PC-9 (cell line): ENCODE measurements around the gene PRSS50. TPM values are rescaled to one million over a fixed set of nuclear protein-coding genes. Genes with fewer than 3 reads are reported as not detected.

Experiments
- Bru-seq: library from RNA; stranded (reverse); fragments of 400-500 nt; gene quantifications from one replicate; lab custom pipeline; 2021; lab: Mats Ljungman, UMichigan
- BruChase-seq, 2 experiments: library from RNA; stranded (reverse); fragments of 400-500 nt; gene quantifications; one replicate each; lab custom pipeline; 2021; lab: Mats Ljungman, UMichigan
- BruUV-seq: library from RNA; stranded (reverse); fragments of 400-500 nt; replicated peaks from 2 replicates; lab custom pipeline; 2021; lab: Mats Ljungman, UMichigan
- CTCF ChIA-PET: fragments of 300-600 bp; sonication (Branson Sonifier 250); formaldehyde crosslinking; loops from one replicate; lab custom pipeline; 2022; ENCODE audit warnings: antibody characterized with exemption; lab: Charles Lee
- POLR2A ChIA-PET: fragments of 300-600 bp; sonication (Branson Sonifier 250); formaldehyde crosslinking; loops from one replicate; lab custom pipeline; 2022; ENCODE audit warnings: antibody characterized with exemption; ENCODE audit not compliant: unreplicated experiment; lab: Charles Lee
- DNase-seq, 2 experiments: peaks; one replicate each; pipeline versions ENCODE4 v3.0.0 to v3.0.0-alpha.2; 2015 to 2022; ENCODE audit warnings: mixed read lengths in 1 of 2
- H2AFZ ChIP-seq: fragments of 200-600 bp; sonication (generic); 2 replicates; pipeline ENCODE4 v1.8.1; 2017; ENCODE audit warnings: antibody characterized with exemption
- H3F3A ChIP-seq: fragments of 200-600 bp; sonication (generic); 2 replicates; pipeline ENCODE4 v1.8.1; 2017; ENCODE audit warnings: antibody characterized with exemption, mild to moderate bottlenecking, low read depth; ENCODE audit not compliant: insufficient read depth
- H3K27ac ChIP-seq: fragments of 200-600 bp; sonication (generic); 2 replicates; pipeline ENCODE4 v1.6.1; 2016; ENCODE audit warnings: mixed run types
- H3K27me3 ChIP-seq: fragments of 200-600 bp; sonication (generic); 2 replicates; pipeline ENCODE4 v1.6.1; 2016; ENCODE audit warnings: low read depth, mixed run types; ENCODE audit not compliant: insufficient read depth
- H3K36me3 ChIP-seq: fragments of 200-600 bp; sonication (generic); 2 replicates; pipeline ENCODE4 v1.6.1; 2016; ENCODE audit warnings: low read depth, mixed run types
- H3K4me1 ChIP-seq: fragments of 200-600 bp; sonication (generic); replicated peaks from 2 replicates; pipeline ENCODE4 v1.6.1; 2016; ENCODE audit warnings: mixed run types; ENCODE audit not compliant: insufficient read depth
- H3K4me2 ChIP-seq: fragments of 200-600 bp; sonication (generic); 2 replicates; pipeline ENCODE4 v1.6.1; 2017; ENCODE audit warnings: mixed run types
- H3K4me3 ChIP-seq: fragments of 200-600 bp; sonication (generic); 2 replicates; pipeline ENCODE4 v1.6.1; 2016; ENCODE audit warnings: mixed run types
- H3K79me2 ChIP-seq: fragments of 200-600 bp; sonication (generic); 2 replicates; pipeline ENCODE4 v1.6.1; 2017; ENCODE audit warnings: low read depth, mixed run types
- H3K9me2 ChIP-seq: fragments of 200-600 bp; sonication (generic); 2 replicates; pipeline ENCODE4 v1.8.1; 2017; ENCODE audit warnings: mild to moderate bottlenecking; ENCODE audit not compliant: insufficient read depth
- H3K9me3 ChIP-seq: fragments of 200-600 bp; sonication (generic); 2 replicates; pipeline ENCODE4 v1.8.1; 2016; ENCODE audit warnings: low read depth; ENCODE audit not compliant: insufficient read depth
- H4K20me1 ChIP-seq: fragments of 200-600 bp; sonication (generic); 2 replicates; pipeline ENCODE4 v1.8.1; 2017; ENCODE audit not compliant: insufficient read depth
- CTCF ChIP-seq: fragments of 200-600 bp; sonication (generic); conservative IDR thresholded peaks from 2 replicates; pipeline ENCODE4 v1.6.1; 2017; ENCODE audit warnings: mixed run types, antibody characterized with exemption, mild to moderate bottlenecking, moderate library complexity
- EZH2 ChIP-seq: fragments of 200-600 bp; sonication (generic); IDR thresholded peaks from 2 replicates; pipeline ENCODE4 v1.8.0; 2017; ENCODE audit warnings: antibody characterized with exemption, low read depth
- intact Hi-C: fragments of 100-400 bp; cut with micrococcal nuclease; formaldehyde crosslinking; loops from one replicate; pipeline ENCODE4 v1.10.0; 2022; ENCODE audit not compliant: unreplicated experiment
- long read RNA-seq: library from polyadenylated mRNA; stranded (forward); transcript quantifications from one replicate; pipeline ENCODE4 v2.0.0, GENCODE V29; 2022
- total RNA-seq: library from RNA; stranded (reverse); gene quantifications from 2 replicates; pipeline ENCODE4 v1.2.3, GENCODE V29; 2021

Gene PRSS50, protein sequence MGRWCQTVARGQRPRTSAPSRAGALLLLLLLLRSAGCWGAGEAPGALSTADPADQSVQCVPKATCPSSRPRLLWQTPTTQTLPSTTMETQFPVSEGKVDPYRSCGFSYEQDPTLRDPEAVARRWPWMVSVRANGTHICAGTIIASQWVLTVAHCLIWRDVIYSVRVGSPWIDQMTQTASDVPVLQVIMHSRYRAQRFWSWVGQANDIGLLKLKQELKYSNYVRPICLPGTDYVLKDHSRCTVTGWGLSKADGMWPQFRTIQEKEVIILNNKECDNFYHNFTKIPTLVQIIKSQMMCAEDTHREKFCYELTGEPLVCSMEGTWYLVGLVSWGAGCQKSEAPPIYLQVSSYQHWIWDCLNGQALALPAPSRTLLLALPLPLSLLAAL
- total RNA-seq, result 0.48 and 0.50 TPM in 2 replicates
- Bru-seq, nascent RNA, result percentile 31 among the genes with signal in this experiment
- percentile 43 among the genes with signal in this experiment for BruChase-seq, experiment 1, labeled RNA remaining after a 2-hour chase
- BruChase-seq, experiment 2, labeled RNA remaining after a 6-hour chase, result percentile 32 among the genes with signal in this experiment
- long read RNA-seq, result 0 reads

GRCh38 chr3:46717447-46718231, at the start of gene PRSS50:
TSS of gene PRSS50 (minus strand) at chr3:46717869. CDS start at chr3:46717824, 45 bp downstream.
- no peak within 1 kb of the TSS for H3K27ac ChIP-seq
- no peak; the same call in 1 of the 2 replicates for TF ChIP-seq CTCF
- no peak for TF ChIP-seq EZH2
- no peak within 1 kb of the TSS for H2AFZ ChIP-seq
- no TSS peak for BruUV-seq
- no peaks in the 10 kb centered on the region for H3K4me1 ChIP-seq
- ChIA-PET POLR2A (no interaction called here), CTCF (no interaction called here)
- H3K36me3 ChIP-seq, result no peaks in the 10 kb centered on the region
- no peak within 1 kb of the TSS for H3K4me3 ChIP-seq
- intact Hi-C loops, result no loop called here
- H4K20me1 ChIP-seq, result no peaks in the 10 kb centered on the region
- no peaks in the 10 kb centered on the region for H3F3A ChIP-seq
- no peaks in the 10 kb centered on the region for H3K9me3 ChIP-seq
- no peak within 1 kb of the TSS for H3K4me2 ChIP-seq
- H3K27me3 ChIP-seq, result no peaks in the 10 kb centered on the region
- H3K79me2 ChIP-seq, result no peaks in the 10 kb centered on the region
- no peak for DNase-seq
- no peaks in the 10 kb centered on the region for H3K9me2 ChIP-seq

- Histone ChIP-seq H3K27me3 (no peaks in the 10 kb centered on the region), H3K27ac (no peak overlapping the region), H3K4me2 (no peak overlapping the region), H3K9me3 (peaks cover 3% of the 10 kb centered on the region; the same call in 1 of the 2 replicates), H3K9me2 (no peaks in the 10 kb centered on the region), H2AFZ (no peak overlapping the region), H3F3A (no peaks in the 10 kb centered on the region), H3K4me1 (no peaks in the 10 kb centered on the region), H3K4me3 (no peak overlapping the region), H3K79me2 (no peaks in the 10 kb centered on the region), H3K36me3 (no peaks in the 10 kb centered on the region), H4K20me1 (no peaks in the 10 kb centered on the region)
- ChIA-PET POLR2A (no interaction called here), CTCF (no interaction called here)
- DNase-seq, result no peak
- TF ChIP-seq EZH2 (no peak), CTCF (no peak)
- no TSS peak for BruUV-seq
- intact Hi-C loops, result no loop called here
These were observed 46.5 kb upstream of the PRSS50 start for GRCh38 chr3:46764206-46764605.

- BruUV-seq, result no TSS peak
- no peak overlapping the region for H3K4me2 ChIP-seq
- ChIA-PET POLR2A (no interaction called here), CTCF (no interaction called here)
- no peak overlapping the region for H2AFZ ChIP-seq
- H3K27ac ChIP-seq, result no peak overlapping the region
- H3K9me3 ChIP-seq, result no peaks in the 10 kb centered on the region
- TF ChIP-seq EZH2 (no peak), CTCF (no peak)
- no peaks in the 10 kb centered on the region for H3K79me2 ChIP-seq
- H4K20me1 ChIP-seq, result no peaks in the 10 kb centered on the region
- no peaks in the 10 kb centered on the region for H3K36me3 ChIP-seq
- no peaks in the 10 kb centered on the region for H3K27me3 ChIP-seq
- intact Hi-C loops, result no loop called here
- DNase-seq, result no peak
- H3K9me2 ChIP-seq, result no peaks in the 10 kb centered on the region
- no peak overlapping the region for H3K4me3 ChIP-seq
- H3K4me1 ChIP-seq, result no peaks in the 10 kb centered on the region
- no peaks in the 10 kb centered on the region for H3F3A ChIP-seq
These were observed 45.5 kb upstream of the PRSS50 start for GRCh38 chr3:46763178-46763577.
